Endothelial cell of umbilical vein (primary cell): ENCODE results near the gene CTR9.

Source experiments
- CTCF ChIP-seq, 2 donors: IDR thresholded peaks; 1 replicate in 1 of 2; 2 replicates in 1 of 2; pipeline ENCODE4 v1.5.1; 2011; ENCODE audit warnings: low read length in 2 of 2, mild to moderate bottlenecking in 2 of 2, moderate library complexity in 2 of 2, control low read depth in 1 of 2, inconsistent platforms in 1 of 2, low read depth in 1 of 2; ENCODE audit not compliant: insufficient read depth in 1 of 2; ENCODE audit errors: extremely low read depth in 1 of 2
- EZH2 ChIP-seq: IDR thresholded peaks from 2 replicates; pipeline ENCODE4 v1.6.1; 2012; ENCODE audit warnings: borderline replicate concordance, low read depth, mild to moderate bottlenecking, moderate library complexity, low read length, inconsistent platforms; ENCODE audit not compliant: severe bottlenecking

DNA sequence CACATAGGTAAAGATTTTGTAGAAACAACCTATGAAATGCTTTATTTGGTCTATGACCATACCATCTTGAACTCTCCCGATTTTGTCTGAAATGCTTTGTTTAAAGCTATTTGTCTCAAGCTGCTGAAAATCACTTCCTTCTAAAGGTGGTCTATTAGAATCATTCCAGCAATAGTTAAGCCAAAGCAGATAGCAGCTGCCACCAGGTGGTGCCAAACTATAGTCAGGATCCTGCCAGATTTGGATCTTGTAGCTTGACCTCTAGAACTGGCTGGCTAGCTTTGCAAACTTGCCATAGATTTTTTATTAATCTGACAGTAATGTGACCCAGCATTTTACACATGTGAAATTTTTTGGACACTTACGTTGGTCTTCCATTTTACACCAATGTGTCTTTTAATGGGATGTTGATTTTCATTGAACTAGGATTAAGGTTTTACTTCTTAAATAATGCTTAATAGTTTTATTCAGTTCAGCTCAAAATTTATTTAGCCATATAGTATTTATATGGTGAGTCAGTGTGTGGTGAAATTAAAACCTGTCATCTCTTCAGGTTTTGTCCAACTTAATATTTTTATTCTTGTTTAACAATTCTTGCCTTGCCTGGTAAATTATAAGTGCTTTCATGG is 19.7 kb downstream of the CTR9 start:
- peak; percentile 69 to 75 for TF ChIP-seq CTCF (IDR thresholded peaks at IDR 0.05; ENCODE audit: extremely low read depth in 1 of 2, insufficient read depth in 1 of 2, low read depth in 1 of 2, low read length in 2 of 2)
- no peak for TF ChIP-seq EZH2
